IMR-90 (cell line): Measurements from ENCODE around the gene SRGAP3. TPM values are rescaled to one million over a fixed set of nuclear protein-coding genes. Genes with fewer than 3 reads are reported as not detected.

Experiments
- ATAC-seq: fragments of 200-7000 bp; cut with Tn5 transposase; 2 replicates; pipeline ENCODE4 v1.9.1; 2020; ENCODE audit warnings: low read depth, mild to moderate bottlenecking, moderate library complexity
- BruUV-seq: library from RNA; stranded (reverse); fragments of 400-500 nt; replicated peaks from 2 replicates; lab custom pipeline; 2021; lab: Mats Ljungman, UMichigan
- CTCF ChIA-PET: fragments of 300-600 bp; formaldehyde crosslinking; extraction: SDS; loops from one replicate; lab custom pipeline; 2021; ENCODE audit warnings: antibody characterized with exemption; lab: Yijun Ruan, JAX
- POLR2A ChIA-PET: fragments of 300-600 bp; sonication (Branson Sonifier 250); formaldehyde crosslinking; loops from one replicate; lab custom pipeline; 2022; ENCODE audit warnings: antibody characterized with exemption; ENCODE audit not compliant: unreplicated experiment; lab: Charles Lee
- DNase-seq: peaks from one replicate; pipeline ENCODE4 v3.0.0; 2013
- H2AFZ ChIP-seq: replicated peaks from 2 replicates; pipeline ENCODE3; 2013; ENCODE audit warnings: low read length, mild to moderate bottlenecking; ENCODE audit not compliant: poor library complexity
- H2AK5ac ChIP-seq: 2 replicates; pipeline ENCODE4 v1.6.1; 2013; ENCODE audit warnings: low read depth, low read length, inconsistent platforms
- H2AK9ac ChIP-seq: replicated peaks from 2 replicates; pipeline ENCODE3; 2013; ENCODE audit warnings: mild to moderate bottlenecking, low read depth, low read length, moderate library complexity; ENCODE audit not compliant: poor library complexity
- H2BK120ac ChIP-seq: 2 replicates; pipeline ENCODE4 v1.6.1; 2013; ENCODE audit warnings: low read depth, low read length, inconsistent platforms
- H2BK15ac ChIP-seq: 3 replicates; pipeline ENCODE4 v1.6.1; 2013; ENCODE audit warnings: low read depth, low read length, inconsistent platforms
- H2BK20ac ChIP-seq: 2 replicates; pipeline ENCODE4 v1.6.1; 2013; ENCODE audit warnings: low read depth, mild to moderate bottlenecking, inconsistent platforms, low read length, moderate library complexity
- H2BK5ac ChIP-seq: 2 replicates; pipeline ENCODE4 v1.6.1; 2013; ENCODE audit warnings: mild to moderate bottlenecking, low read depth, low read length, inconsistent platforms; ENCODE audit not compliant: poor library complexity, severe bottlenecking
- H3K14ac ChIP-seq: replicated peaks from 2 replicates; pipeline ENCODE4 v1.6.1; 2013; ENCODE audit warnings: low read depth, low read length, inconsistent platforms
- H3K18ac ChIP-seq: 2 replicates; pipeline ENCODE4 v1.6.1; 2013; ENCODE audit warnings: low read depth, low read length, control low read depth
- H3K23ac ChIP-seq: 2 replicates; pipeline ENCODE4 v1.6.1; 2013; ENCODE audit warnings: low read depth, low read length, inconsistent platforms
- H3K27ac ChIP-seq: 2 replicates; pipeline ENCODE4 v1.5.1; 2013; ENCODE audit warnings: mild to moderate bottlenecking, control low read depth, low read length; ENCODE audit not compliant: insufficient read depth
- H3K27me3 ChIP-seq: 2 replicates; pipeline ENCODE4 v1.6.1; 2013; ENCODE audit warnings: low read length; ENCODE audit not compliant: control insufficient read depth, insufficient read depth
- H3K36me3 ChIP-seq: 2 replicates; pipeline ENCODE4 v1.6.1; 2013; ENCODE audit warnings: low read length, mixed read lengths; ENCODE audit not compliant: control insufficient read depth, insufficient read depth
- H3K4ac ChIP-seq: 2 replicates; pipeline ENCODE4 v1.6.1; 2013; ENCODE audit warnings: low read depth, low read length, inconsistent platforms
- H3K4me1 ChIP-seq: 2 replicates; pipeline ENCODE4 v1.6.1; 2013; ENCODE audit warnings: low read length, mixed read lengths; ENCODE audit not compliant: control insufficient read depth, insufficient read depth
- H3K4me2 ChIP-seq: 2 replicates; pipeline ENCODE4 v1.6.1; 2013; ENCODE audit warnings: low read depth, mild to moderate bottlenecking, control low read depth, low read length, moderate library complexity
- H3K4me3 ChIP-seq: 2 replicates; pipeline ENCODE4 v1.5.1; 2013; ENCODE audit warnings: low read depth, mild to moderate bottlenecking, control low read depth, low read length, moderate library complexity; ENCODE audit not compliant: insufficient read depth
- H3K56ac ChIP-seq: 2 replicates; pipeline ENCODE4 v1.6.1; 2013; ENCODE audit warnings: low read length, inconsistent platforms; ENCODE audit not compliant: insufficient read depth; ENCODE audit errors: extremely low read depth
- H3K79me1 ChIP-seq, 2 experiments: 2 replicates each; pipeline ENCODE4 v1.6.1; 2013; ENCODE audit warnings: low read length in 2 of 2, inconsistent platforms in 1 of 2, low read depth in 1 of 2
- H3K9ac ChIP-seq: 2 replicates; pipeline ENCODE4 v1.6.1; 2013; ENCODE audit warnings: low read depth, low read length, control low read depth
- H3K9me1 ChIP-seq: 2 replicates; pipeline ENCODE4 v1.6.1; 2013; ENCODE audit warnings: low read length, inconsistent platforms; ENCODE audit not compliant: insufficient read depth
- H3K9me3 ChIP-seq: 2 replicates; pipeline ENCODE4 v1.6.1; 2013; ENCODE audit warnings: low read length; ENCODE audit not compliant: control insufficient read depth, insufficient read depth
- H4K20me1 ChIP-seq: 2 replicates; pipeline ENCODE4 v1.6.1; 2013; ENCODE audit warnings: low read length, inconsistent platforms; ENCODE audit not compliant: insufficient read depth
- H4K5ac ChIP-seq: 2 replicates; pipeline ENCODE4 v1.6.1; 2013; ENCODE audit warnings: mild to moderate bottlenecking, low read depth, low read length, control low read depth
- H4K8ac ChIP-seq, 2 experiments: 2 replicates each; pipeline ENCODE4 v1.6.1; 2013; ENCODE audit warnings: low read depth in 2 of 2, low read length in 2 of 2, control low read depth in 1 of 2, inconsistent platforms in 1 of 2
- H4K91ac ChIP-seq: 2 replicates; pipeline ENCODE4 v1.6.1; 2013; ENCODE audit warnings: low read depth, low read length, inconsistent platforms; ENCODE audit not compliant: insufficient read depth
- MAFK ChIP-seq: IDR thresholded peaks from 2 replicates; pipeline ENCODE4 v1.6.1; 2012; ENCODE audit warnings: low read depth, low read length, improper control_type of control experiment
- WGBS, 2 experiments: methylation state at CpG; one replicate each; pipeline versions ENCODE4 v1.1.5 to v1.1.7; 2013; ENCODE audit warnings: missing lambda C conversion rate in 2 of 2; ENCODE audit not compliant: insufficient read length in 1 of 2; ENCODE audit errors: extremely low coverage in 2 of 2; 5-methylcytosine and 5-hydroxymethylcytosine counted together
- dilution Hi-C: fragments of 300-500 bp; cut with HindIII; formaldehyde crosslinking; loops from one replicate; pipeline ENCODE4 v1.14.3; 2018; ENCODE audit warnings: low sequenced_read_pairs; ENCODE audit not compliant: unreplicated experiment
- in situ Hi-C: fragments of 300-500 bp; cut with MboI; formaldehyde crosslinking; loops from 3 replicates; pipeline ENCODE4 v1.14.3; 2019; ENCODE audit warnings: low sequenced_read_pairs, inconsistent platforms, mixed read lengths
- intact Hi-C: fragments of 100-400 bp; cut with micrococcal nuclease; formaldehyde crosslinking; loops from 2 replicates; pipeline ENCODE4 v1.10.0; 2022
- polyA plus RNA-seq, 3 experiments: library from polyadenylated mRNA; depleted of rRNA; stranded (reverse); fragments of >200 nt; gene quantifications; 2 replicates each; pipeline ENCODE4 v1.2.3, GENCODE V29; 2012; ENCODE audit warnings: low replicate concordance in 1 of 3
- total RNA-seq: library from RNA; depleted of rRNA; stranded (reverse); fragments of >200 nt; gene quantifications from 2 replicates; pipeline ENCODE4 v1.2.3, GENCODE V29; 2012
- TF ChIP-seq, protein P1 (sequence below): conservative IDR thresholded peaks from 2 replicates; pipeline ENCODE4 v1.5.1; 2012; ENCODE audit warnings: mild to moderate bottlenecking, low read depth, low read length, improper control_type of control experiment

Gene SRGAP3
- total and polyA plus RNA-seq, 2 of the 4 experiments (the other 2 are of a cell fraction), result 0.68 to 1.4 TPM

DNA sequence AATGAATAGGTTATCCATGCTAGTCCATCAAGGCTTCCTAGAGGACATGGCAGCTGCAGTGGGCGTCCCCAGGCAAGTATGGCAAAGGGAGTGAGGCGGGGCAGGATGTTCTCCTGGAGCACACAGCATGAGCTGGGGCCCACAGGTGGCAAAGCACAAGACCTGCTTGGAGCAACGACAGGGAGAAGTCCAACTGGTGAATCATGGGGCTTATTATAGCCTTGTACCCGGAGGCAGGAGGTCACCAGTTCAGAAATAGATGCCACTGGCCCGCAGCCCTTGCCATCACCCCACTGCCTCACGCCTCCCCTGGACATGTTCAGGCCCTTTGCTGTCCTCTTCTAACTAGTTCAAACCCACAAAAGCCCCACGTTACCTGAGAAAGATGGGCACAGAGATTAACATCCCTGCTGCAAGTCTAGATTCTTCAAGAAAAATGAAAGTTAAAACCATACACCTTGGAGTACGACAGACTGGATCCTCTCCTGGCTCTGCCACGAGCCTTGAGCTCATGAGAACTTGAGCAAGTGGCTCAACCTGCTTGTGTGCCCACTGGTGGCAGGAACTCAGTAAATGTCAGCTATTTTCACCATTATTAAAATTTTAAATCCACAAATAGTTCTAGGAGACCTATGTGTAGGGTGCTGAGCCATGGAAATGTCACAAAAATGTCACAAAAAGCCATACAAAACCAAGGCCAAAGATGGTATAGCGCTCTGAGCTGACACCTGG, 1.8 kb upstream of the SRGAP3 start:
- CTCF ChIA-PET, result interaction anchor here (1.2 kb wide), 1 partner anchor 63 kb away, joined by 3 read pairs; no protein-coding TSS in a partner anchor
- no peak for DNase-seq
- intact Hi-C loops, result no loop called here

More for the DNA sequence above, 1.8 kb upstream of the SRGAP3 start:
- no peak overlapping the region for H2BK20ac ChIP-seq
- peaks cover 14% of the 10 kb centered on the region for H3K27me3 ChIP-seq
- H3K14ac ChIP-seq, result no peak overlapping the region
- WGBS, 2 experiments, result 59% methylated on average over 6 of the region's 10 CpGs; no CpG with 5 or more reads in 1 of the 2 experiments
- H2AFZ ChIP-seq, result no peak overlapping the region
- no TSS peak for BruUV-seq
- H3K4ac ChIP-seq, result no peak overlapping the region
- no peaks in the 10 kb centered on the region for H4K20me1 ChIP-seq
- H3K23ac ChIP-seq, result no peak overlapping the region
- no peak overlapping the region for H2BK5ac ChIP-seq
- dilution Hi-C loops (no loop called here), in situ Hi-C loops (no loop called here)
- no peak overlapping the region for H4K91ac ChIP-seq
- H2AK9ac ChIP-seq, result no peak overlapping the region
- TF ChIP-seq MAFK, result no peak
- TF ChIP-seq, protein P1, sequence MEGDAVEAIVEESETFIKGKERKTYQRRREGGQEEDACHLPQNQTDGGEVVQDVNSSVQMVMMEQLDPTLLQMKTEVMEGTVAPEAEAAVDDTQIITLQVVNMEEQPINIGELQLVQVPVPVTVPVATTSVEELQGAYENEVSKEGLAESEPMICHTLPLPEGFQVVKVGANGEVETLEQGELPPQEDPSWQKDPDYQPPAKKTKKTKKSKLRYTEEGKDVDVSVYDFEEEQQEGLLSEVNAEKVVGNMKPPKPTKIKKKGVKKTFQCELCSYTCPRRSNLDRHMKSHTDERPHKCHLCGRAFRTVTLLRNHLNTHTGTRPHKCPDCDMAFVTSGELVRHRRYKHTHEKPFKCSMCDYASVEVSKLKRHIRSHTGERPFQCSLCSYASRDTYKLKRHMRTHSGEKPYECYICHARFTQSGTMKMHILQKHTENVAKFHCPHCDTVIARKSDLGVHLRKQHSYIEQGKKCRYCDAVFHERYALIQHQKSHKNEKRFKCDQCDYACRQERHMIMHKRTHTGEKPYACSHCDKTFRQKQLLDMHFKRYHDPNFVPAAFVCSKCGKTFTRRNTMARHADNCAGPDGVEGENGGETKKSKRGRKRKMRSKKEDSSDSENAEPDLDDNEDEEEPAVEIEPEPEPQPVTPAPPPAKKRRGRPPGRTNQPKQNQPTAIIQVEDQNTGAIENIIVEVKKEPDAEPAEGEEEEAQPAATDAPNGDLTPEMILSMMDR, result 0 out of 2 replicates have a peak, but pooled peaks have one; percentile 15
- no peaks in the 10 kb centered on the region for H3K9me3 ChIP-seq
- no peak overlapping the region for H3K27ac ChIP-seq
- ATAC-seq, result no peak
- no peak overlapping the region for H3K56ac ChIP-seq
- no peak overlapping the region for H2BK15ac ChIP-seq
- no peak overlapping the region for H4K8ac ChIP-seq
- H3K4me3 ChIP-seq, result no peak overlapping the region
- H3K4me1 ChIP-seq, result no peaks in the 10 kb centered on the region
- no peak overlapping the region for H2AK5ac ChIP-seq
- no peaks in the 10 kb centered on the region for H3K9me1 ChIP-seq
- no peak overlapping the region for H4K5ac ChIP-seq
- no peaks in the 10 kb centered on the region for H3K79me1 ChIP-seq
- no peaks in the 10 kb centered on the region for H3K36me3 ChIP-seq
- no peak overlapping the region for H2BK120ac ChIP-seq
- H3K4me2 ChIP-seq, result no peak overlapping the region
- H3K18ac ChIP-seq, result no peak overlapping the region
- H3K9ac ChIP-seq, result no peak overlapping the region
- POLR2A ChIA-PET, result interaction anchor here (0.6 kb wide), 1 partner anchor 40 kb away, joined by 3 read pairs; no protein-coding TSS in a partner anchor
